SK-N-SH (cell line): ENCODE measurements around the gene SMOC1. TPM values are rescaled to one million over a fixed set of nuclear protein-coding genes. Genes with fewer than 3 reads are reported as not detected.

Experiments
- CTCF ChIA-PET: fragments of 300-600, 350-600 bp; formaldehyde crosslinking; extraction: SDS; loops from one replicate; lab custom pipeline; 2021; lab: Yijun Ruan, JAX
- POLR2A ChIA-PET: fragments of 350-600 bp; sonication (Branson Sonifier 250); formaldehyde crosslinking; extraction: SDS; loops from one replicate; lab custom pipeline; 2020; ENCODE audit warnings: antibody characterized with exemption, inconsistent platforms; lab: Yijun Ruan, JAX
- DNase-seq: peaks from one replicate; pipeline ENCODE4 v3.0.0; 2012
- H2AFZ ChIP-seq: fragments of 200-600 bp; sonication (generic); 2 replicates; pipeline ENCODE4 v1.8.1; 2016; ENCODE audit warnings: antibody characterized with exemption, mild to moderate bottlenecking, low read depth
- H3F3A ChIP-seq: fragments of 200-600 bp; sonication (generic); replicated peaks from 2 replicates; pipeline ENCODE3; 2016; ENCODE audit warnings: antibody characterized with exemption, mild to moderate bottlenecking; ENCODE audit not compliant: insufficient read depth
- H3K27ac ChIP-seq, 2 experiments: fragments of 200-500 bp in 1 of 2; fragments of 200-600 bp in 1 of 2; sonication (Bioruptor generic) in 1 of 2; sonication (generic), shearing (Covaris generic) in 1 of 2; 2 replicates each; pipeline versions ENCODE4 v1.5.1 to v1.6.1; 2014 to 2016; ENCODE audit warnings: low read depth in 2 of 2, inconsistent platforms in 1 of 2, low read length in 1 of 2, mild to moderate bottlenecking in 1 of 2, mixed read lengths in 1 of 2
- H3K27me3 ChIP-seq: fragments of 200-600 bp; sonication (generic), shearing (Covaris generic); 2 replicates; pipeline ENCODE4 v1.6.1; 2016; ENCODE audit warnings: mixed run types; ENCODE audit not compliant: insufficient read depth
- H3K36me3 ChIP-seq, 2 experiments: fragments of 200-500 bp in 1 of 2; fragments of 200-600 bp in 1 of 2; sonication (Bioruptor generic) in 1 of 2; sonication (generic) in 1 of 2; replicated peaks in 1 of 2; 2 replicates each; pipeline versions ENCODE3 to v1.5.1; 2014 to 2016; ENCODE audit warnings: low read length in 1 of 2, mild to moderate bottlenecking in 1 of 2; ENCODE audit not compliant: insufficient read depth in 2 of 2, control insufficient read depth in 1 of 2
- H3K4me1 ChIP-seq, 2 experiments: fragments of 200-500 bp in 1 of 2; fragments of 200-600 bp in 1 of 2; sonication (Bioruptor generic) in 1 of 2; sonication (generic), shearing (Covaris generic) in 1 of 2; 2 replicates each; pipeline versions ENCODE4 v1.5.1 to v1.6.1; 2014 to 2016; ENCODE audit warnings: low read depth in 1 of 2, low read length in 1 of 2, mixed run types in 1 of 2; ENCODE audit not compliant: insufficient read depth in 2 of 2, control insufficient read depth in 1 of 2
- H3K4me2 ChIP-seq: fragments of 200-600 bp; sonication (generic), shearing (Covaris generic); 2 replicates; pipeline ENCODE4 v1.6.1; 2017; ENCODE audit warnings: mixed run types
- H3K4me3 ChIP-seq, 2 experiments: fragments of 200-500 bp in 1 of 2; fragments of 200-600 bp in 1 of 2; sonication (Bioruptor generic) in 1 of 2; sonication (generic), shearing (Covaris generic) in 1 of 2; 2 replicates each; pipeline versions ENCODE4 v1.5.1 to v1.8.1; 2014 to 2016; ENCODE audit warnings: low read depth in 2 of 2, inconsistent platforms in 1 of 2, low read length in 1 of 2, mild to moderate bottlenecking in 1 of 2, mixed read lengths in 1 of 2, moderate library complexity in 1 of 2
- H3K79me2 ChIP-seq: fragments of 200-600 bp; sonication (generic); 2 replicates; pipeline ENCODE4 v1.8.1; 2017; ENCODE audit warnings: mild to moderate bottlenecking; ENCODE audit not compliant: insufficient read depth
- H3K9ac ChIP-seq: fragments of 200-600 bp; sonication (generic); 2 replicates; pipeline ENCODE4 v1.6.1; 2017; ENCODE audit warnings: mixed run types
- H3K9me2 ChIP-seq: fragments of 200-600 bp; sonication (generic); 2 replicates; pipeline ENCODE4 v1.6.1; 2017; ENCODE audit warnings: mixed run types
- H3K9me3 ChIP-seq: fragments of 200-600 bp; sonication (generic); 2 replicates; pipeline ENCODE4 v1.6.1; 2017; ENCODE audit warnings: mixed run types, mild to moderate bottlenecking, moderate library complexity
- H4K20me1 ChIP-seq: fragments of 200-600 bp; sonication (generic); 2 replicates; pipeline ENCODE4 v1.6.1; 2017; ENCODE audit warnings: mild to moderate bottlenecking, mixed run types; ENCODE audit not compliant: insufficient read depth
- CHD2 ChIP-seq: fragments of 150-350 bp; IDR thresholded peaks from 2 replicates; pipeline ENCODE4 v1.6.1; 2018; ENCODE audit warnings: low read length; ENCODE audit not compliant: partially characterized antibody
- EP300 ChIP-seq, 2 experiments: IDR thresholded peaks; 2 replicates each; pipeline versions ENCODE4 v1.4.0 to v1.6.1; 2012; ENCODE audit warnings: borderline replicate concordance in 1 of 2, low read depth in 1 of 2, low read length in 1 of 2
- FOSL2 ChIP-seq: IDR thresholded peaks from 2 replicates; pipeline ENCODE4 v1.4.0; 2012; ENCODE audit warnings: low read depth, mild to moderate bottlenecking, moderate library complexity, borderline replicate concordance
- FOXM1 ChIP-seq: IDR thresholded peaks from 2 replicates; pipeline ENCODE4 v1.4.0; 2012; ENCODE audit warnings: low read depth, mild to moderate bottlenecking
- GATA2 ChIP-seq: sonication (generic); formaldehyde crosslinking; IDR thresholded peaks from 2 replicates; pipeline ENCODE4 v1.5.0; 2020; ENCODE audit warnings: mild to moderate bottlenecking, missing genetic modification reagents
- JUND ChIP-seq: IDR thresholded peaks from 2 replicates; pipeline ENCODE4 v1.4.0; 2012
- NFIC ChIP-seq: IDR thresholded peaks from 2 replicates; pipeline ENCODE4 v1.4.0; 2012; ENCODE audit warnings: borderline replicate concordance
- NRF1 ChIP-seq: IDR thresholded peaks from 2 replicates; pipeline ENCODE4 v1.6.1; 2012; ENCODE audit warnings: low read depth, mild to moderate bottlenecking, low read length
- RCOR1 ChIP-seq: fragments of 150-350 bp; IDR thresholded peaks from 2 replicates; pipeline ENCODE4 v1.6.1; 2017; ENCODE audit warnings: antibody characterized with exemption, low read length
- RFX5 ChIP-seq: IDR thresholded peaks from 2 replicates; pipeline ENCODE4 v1.6.1; 2012; ENCODE audit warnings: mild to moderate bottlenecking, improper control_type of control experiment, low read length
- SIN3A ChIP-seq: IDR thresholded peaks from 2 replicates; pipeline ENCODE4 v1.6.1; 2012; ENCODE audit warnings: low read depth, mild to moderate bottlenecking, low read length, moderate library complexity, borderline replicate concordance
- SMC3 ChIP-seq: IDR thresholded peaks from 2 replicates; pipeline ENCODE4 v1.6.1; 2012; ENCODE audit warnings: low read depth, low read length, improper control_type of control experiment
- TAF1 ChIP-seq: IDR thresholded peaks from 2 replicates; pipeline ENCODE4 v1.6.1; 2012; ENCODE audit warnings: low read depth, mild to moderate bottlenecking, low read length, moderate library complexity, borderline replicate concordance
- YY1 ChIP-seq: IDR thresholded peaks from 2 replicates; pipeline ENCODE4 v1.4.0; 2012; ENCODE audit warnings: low read depth, mild to moderate bottlenecking
- WGBS: methylation state at CpG from one replicate; pipeline ENCODE4 v1.1.6; 2017; ENCODE audit warnings: low lambda C conversion rate; 5-methylcytosine and 5-hydroxymethylcytosine counted together
- polyA plus RNA-seq, 3 experiments: library from polyadenylated mRNA; depleted of rRNA; stranded (reverse); fragments of >200 nt; gene quantifications; 2 replicates each; pipeline ENCODE4 v1.2.3, GENCODE V29; 2012
- TF ChIP-seq, protein P1 (sequence below): IDR thresholded peaks from 2 replicates; pipeline ENCODE4 v1.4.0; 2012; ENCODE audit warnings: low read depth
- TF ChIP-seq, protein P2 (sequence below): IDR thresholded peaks from 2 replicates; pipeline ENCODE4 v1.6.1; 2012; ENCODE audit warnings: mild to moderate bottlenecking, low read depth, low read length, moderate library complexity
- TF ChIP-seq, protein P3 (sequence below): fragments of 150-350 bp; IDR thresholded peaks from 2 replicates; pipeline ENCODE4 v1.6.1; 2017; ENCODE audit warnings: antibody characterized with exemption, low read length, low read depth, borderline replicate concordance

Gene SMOC1
- polyA plus RNA-seq, 1 of the 3 experiments (the other 2 are of a cell fraction): not detected

DNA sequence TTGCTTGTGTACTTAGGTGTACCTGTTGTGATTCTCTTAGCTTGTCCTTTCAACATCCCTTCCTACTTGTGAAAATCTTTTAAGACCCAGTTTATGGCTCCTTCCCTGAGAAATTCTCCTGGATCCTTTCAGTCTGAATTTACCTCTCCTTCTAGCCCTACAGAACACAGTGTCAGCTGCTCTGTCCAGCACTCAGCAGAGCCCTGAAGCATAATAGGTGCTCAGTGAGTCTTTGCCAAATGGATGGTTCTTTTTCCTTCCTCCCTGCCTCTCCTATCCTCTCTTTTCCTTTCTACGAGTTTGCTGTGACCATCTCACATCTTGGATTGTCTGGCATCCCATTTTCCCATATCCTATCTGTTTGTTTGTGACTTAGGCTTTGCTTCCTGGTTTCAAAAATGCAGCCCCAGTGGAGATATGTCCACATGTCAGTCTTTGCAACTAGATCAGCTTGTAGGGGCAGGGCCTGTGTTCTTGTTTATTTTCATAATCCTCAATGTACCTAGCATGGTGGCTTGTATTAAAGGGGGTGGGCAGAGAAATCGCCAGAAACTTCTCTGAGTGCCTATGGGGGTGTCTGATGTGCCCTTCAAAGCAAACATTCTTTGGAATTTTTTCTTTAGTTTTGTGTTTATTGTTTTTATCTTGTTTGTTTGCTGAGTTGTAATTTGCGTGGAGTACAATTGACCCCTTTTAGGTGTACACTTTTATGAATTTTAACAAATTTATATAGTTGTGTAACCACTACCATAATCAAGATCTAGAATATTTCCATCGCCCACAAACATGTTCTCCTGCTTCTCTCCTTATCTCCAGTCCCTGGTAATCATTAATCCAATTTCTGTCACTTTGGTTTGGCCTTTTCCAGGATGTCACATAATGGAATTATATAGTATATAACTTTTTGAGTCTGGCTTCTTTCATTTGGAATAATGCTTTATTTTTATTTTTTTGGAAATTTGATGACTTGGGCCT is 62.8 kb downstream of the SMOC1 start:
- Histone ChIP-seq H2AFZ (no peak overlapping the region), H3K9me3 (no peaks in the 10 kb centered on the region), H3K4me3 (no peak overlapping the region), H4K20me1 (no peaks in the 10 kb centered on the region), H3K36me3 (no peaks in the 10 kb centered on the region)
- CTCF ChIA-PET: interaction anchor here (0.7 to 8.5 kb wide), 5 partner anchors 11 to 86 kb away, joined by 3 to 39 read pairs (median 5); no protein-coding TSS in a partner anchor
- no peak for TF ChIP-seq FOSL2
- peak in 1 of 2 experiments; percentile 93; a peak in 2 of 4 replicates for TF ChIP-seq EP300 (IDR thresholded peaks at IDR 0.05; ENCODE audit: borderline replicate concordance in 1 of 2, low read depth in 1 of 2, low read length in 1 of 2)
- TF ChIP-seq SMC3: no peak
- no peak for TF ChIP-seq JUND
- TF ChIP-seq NRF1: no peak
- TF ChIP-seq TAF1: no peak
- peak; percentile 89 for TF ChIP-seq RCOR1
- no peak for TF ChIP-seq YY1
- peak; percentile 87 for TF ChIP-seq GATA2
- TF ChIP-seq FOXM1: no peak
- TF ChIP-seq, protein P1, sequence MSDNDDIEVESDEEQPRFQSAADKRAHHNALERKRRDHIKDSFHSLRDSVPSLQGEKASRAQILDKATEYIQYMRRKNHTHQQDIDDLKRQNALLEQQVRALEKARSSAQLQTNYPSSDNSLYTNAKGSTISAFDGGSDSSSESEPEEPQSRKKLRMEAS: no peak
- no peak for TF ChIP-seq RFX5
- no peak for TF ChIP-seq NFIC
- TF ChIP-seq SIN3A: no peak
- peak; percentile 65 for TF ChIP-seq CHD2
- TF ChIP-seq, protein P2, sequence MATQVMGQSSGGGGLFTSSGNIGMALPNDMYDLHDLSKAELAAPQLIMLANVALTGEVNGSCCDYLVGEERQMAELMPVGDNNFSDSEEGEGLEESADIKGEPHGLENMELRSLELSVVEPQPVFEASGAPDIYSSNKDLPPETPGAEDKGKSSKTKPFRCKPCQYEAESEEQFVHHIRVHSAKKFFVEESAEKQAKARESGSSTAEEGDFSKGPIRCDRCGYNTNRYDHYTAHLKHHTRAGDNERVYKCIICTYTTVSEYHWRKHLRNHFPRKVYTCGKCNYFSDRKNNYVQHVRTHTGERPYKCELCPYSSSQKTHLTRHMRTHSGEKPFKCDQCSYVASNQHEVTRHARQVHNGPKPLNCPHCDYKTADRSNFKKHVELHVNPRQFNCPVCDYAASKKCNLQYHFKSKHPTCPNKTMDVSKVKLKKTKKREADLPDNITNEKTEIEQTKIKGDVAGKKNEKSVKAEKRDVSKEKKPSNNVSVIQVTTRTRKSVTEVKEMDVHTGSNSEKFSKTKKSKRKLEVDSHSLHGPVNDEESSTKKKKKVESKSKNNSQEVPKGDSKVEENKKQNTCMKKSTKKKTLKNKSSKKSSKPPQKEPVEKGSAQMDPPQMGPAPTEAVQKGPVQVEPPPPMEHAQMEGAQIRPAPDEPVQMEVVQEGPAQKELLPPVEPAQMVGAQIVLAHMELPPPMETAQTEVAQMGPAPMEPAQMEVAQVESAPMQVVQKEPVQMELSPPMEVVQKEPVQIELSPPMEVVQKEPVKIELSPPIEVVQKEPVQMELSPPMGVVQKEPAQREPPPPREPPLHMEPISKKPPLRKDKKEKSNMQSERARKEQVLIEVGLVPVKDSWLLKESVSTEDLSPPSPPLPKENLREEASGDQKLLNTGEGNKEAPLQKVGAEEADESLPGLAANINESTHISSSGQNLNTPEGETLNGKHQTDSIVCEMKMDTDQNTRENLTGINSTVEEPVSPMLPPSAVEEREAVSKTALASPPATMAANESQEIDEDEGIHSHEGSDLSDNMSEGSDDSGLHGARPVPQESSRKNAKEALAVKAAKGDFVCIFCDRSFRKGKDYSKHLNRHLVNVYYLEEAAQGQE: no peak
- TF ChIP-seq, protein P3, sequence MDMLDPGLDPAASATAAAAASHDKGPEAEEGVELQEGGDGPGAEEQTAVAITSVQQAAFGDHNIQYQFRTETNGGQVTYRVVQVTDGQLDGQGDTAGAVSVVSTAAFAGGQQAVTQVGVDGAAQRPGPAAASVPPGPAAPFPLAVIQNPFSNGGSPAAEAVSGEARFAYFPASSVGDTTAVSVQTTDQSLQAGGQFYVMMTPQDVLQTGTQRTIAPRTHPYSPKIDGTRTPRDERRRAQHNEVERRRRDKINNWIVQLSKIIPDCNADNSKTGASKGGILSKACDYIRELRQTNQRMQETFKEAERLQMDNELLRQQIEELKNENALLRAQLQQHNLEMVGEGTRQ: no peak
- TF ChIP-seq, all 33 proteins: peak for 4
- WGBS: 6% methylated on average over 4 of the region's 4 CpGs
- POLR2A ChIA-PET: interaction anchor here (1.3 kb wide), 1 partner anchor 61 kb away, joined by 4 read pairs; no protein-coding TSS in a partner anchor
- DNase-seq: peak; percentile 35
- H3K27ac ChIP-seq: peak overlapping the region in 1 of 2 experiments; percentile 94; a peak in 2 of 4 replicates
- H3K9me2 ChIP-seq: no peaks in the 10 kb centered on the region
- H3K9ac ChIP-seq: no peak overlapping the region
- H3K4me2 ChIP-seq: no peak overlapping the region
- peaks cover 0 to 50% of the 10 kb centered on the region in 2 experiments; a peak in 2 of 4 replicates for H3K4me1 ChIP-seq
- no peaks in the 10 kb centered on the region for H3F3A ChIP-seq
- H3K27me3 ChIP-seq: no peaks in the 10 kb centered on the region
- H3K79me2 ChIP-seq: no peaks in the 10 kb centered on the region
